Measurements from ENCODE around the gene ST6GALNAC3.

Gene ST6GALNAC3

DNA sequence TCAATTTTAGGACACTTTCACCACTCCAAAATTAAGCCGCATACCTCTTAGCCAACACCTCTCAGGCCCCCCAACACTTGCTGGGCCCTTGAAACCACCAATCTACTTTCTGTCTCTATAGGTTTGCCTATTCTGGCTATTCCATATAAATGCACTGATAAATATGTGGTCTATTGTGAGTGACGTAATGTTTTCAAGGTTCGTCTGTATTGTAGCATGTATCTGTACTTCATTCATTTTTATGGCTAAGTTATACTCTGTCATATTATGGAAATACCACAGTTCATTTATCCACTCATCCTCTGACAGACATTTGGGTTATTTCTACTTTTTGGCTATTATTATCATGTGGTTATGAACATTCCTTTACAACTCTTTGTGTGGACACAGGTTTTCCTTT lies 432.8 kb downstream of the ST6GALNAC3 start:
- no peak for DNase-seq (ENCODE audit: low spot score)

DNA sequence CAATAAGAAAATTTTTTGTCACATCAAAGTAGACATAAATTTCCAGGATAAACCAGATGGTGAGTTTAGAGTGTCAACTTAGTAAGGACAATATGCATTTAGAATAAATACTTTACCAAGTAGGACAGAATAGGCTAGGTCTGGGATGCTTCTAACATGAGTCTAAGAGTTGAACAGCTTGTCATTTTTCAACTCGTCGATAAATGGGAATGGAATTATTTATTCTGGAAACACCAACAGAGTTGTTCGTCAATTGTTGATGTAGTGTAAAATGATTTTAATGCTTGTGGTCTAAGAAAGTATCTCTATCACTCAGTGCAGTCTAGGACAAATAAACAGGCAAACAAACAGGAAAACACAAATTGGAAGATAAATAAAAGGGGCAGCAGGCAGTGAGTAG lies 434.3 kb downstream of the ST6GALNAC3 start:
- no peak for DNase-seq (ENCODE audit: low spot score)

DNA sequence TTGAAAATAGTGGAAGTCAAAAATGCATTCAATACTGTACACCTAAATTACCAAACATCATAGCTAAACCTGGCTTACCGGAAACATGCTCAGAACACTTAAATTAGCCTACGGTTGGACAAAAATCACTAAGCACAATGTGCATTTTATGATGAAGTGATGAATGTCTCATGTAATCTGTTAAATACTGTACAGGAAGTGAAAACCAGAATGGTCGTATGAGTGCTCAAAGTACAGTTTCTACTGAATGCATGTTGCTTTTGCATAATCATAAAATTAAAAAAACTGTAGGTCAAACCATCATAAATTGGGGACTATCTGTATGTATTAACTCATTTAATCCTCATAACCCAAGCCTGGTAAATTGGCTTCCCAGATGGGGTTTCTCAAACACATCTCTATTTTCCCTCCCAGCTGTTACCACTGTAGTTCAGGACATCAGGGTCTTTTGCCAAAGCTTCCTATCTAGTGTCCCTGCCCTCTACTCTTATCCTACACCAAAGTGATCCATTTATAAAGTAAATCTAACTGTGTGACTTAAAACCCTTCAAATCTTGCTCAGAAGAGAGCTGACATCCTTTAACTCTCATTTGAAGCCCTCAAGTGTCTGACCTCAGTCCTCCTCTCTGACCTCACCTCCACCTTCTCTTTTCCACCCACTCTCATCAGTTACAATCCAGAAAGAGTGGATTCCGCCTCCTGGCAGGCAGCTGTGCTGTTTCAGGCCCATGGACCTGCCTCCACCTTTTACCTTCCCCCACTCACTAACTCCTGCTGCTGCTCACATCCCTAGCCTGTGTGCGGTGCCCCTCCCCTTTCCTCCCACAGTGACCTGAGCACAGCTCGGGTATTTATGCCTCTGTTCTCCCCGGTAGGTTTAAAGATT lies 436.4 kb downstream of the ST6GALNAC3 start:
- DNase-seq (ENCODE audit: low spot score), result no peak

DNA sequence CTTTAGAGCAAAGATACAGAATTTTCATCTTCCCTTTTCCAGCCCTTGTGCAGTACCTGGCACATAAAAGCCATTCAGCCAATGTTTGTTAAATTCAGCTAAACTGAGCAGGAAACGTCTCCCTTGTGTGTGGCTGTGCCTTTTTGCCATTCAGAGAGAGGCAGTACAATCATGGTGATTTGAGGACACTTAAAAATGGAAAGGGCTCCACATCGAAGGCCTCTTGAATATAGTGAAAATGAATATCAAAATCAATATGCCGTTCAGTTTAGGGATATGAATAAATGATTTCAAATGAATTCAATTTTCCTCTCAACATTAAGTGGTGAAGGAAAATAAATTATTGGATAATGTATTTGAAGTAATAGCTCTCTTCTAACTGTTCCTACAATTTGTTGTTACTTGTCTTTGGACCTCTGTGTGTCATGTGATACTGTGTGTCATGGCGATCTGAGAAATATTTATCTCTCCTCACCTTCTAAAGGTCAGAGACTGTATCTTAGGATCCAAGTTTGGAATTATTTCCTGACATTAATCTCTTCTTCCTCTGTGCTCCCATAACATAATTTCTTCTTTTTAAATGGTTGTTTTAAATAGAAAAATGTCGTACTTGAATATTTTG lies 437.1 kb downstream of the ST6GALNAC3 start:
- DNase-seq (ENCODE audit: low spot score), result no peak

DNA sequence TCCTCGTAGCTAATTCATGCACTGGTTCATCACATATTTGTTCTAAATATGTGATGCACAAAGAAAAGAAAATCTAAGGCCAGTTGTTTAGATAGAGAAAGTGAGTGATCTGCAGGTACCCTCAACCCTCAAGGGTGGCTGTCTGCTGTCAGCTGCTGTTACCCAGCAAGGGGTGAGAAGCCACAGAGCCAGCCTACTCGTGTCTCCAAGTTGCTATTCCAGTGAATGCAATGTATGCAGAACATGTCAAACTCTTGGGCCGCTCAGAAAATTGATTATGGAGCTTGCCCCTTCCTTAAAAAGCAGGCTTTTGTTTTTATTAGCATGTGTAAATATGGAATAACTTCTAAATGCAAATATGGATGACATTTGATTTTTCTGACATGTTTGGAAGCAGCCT lies 456.4 kb downstream of the ST6GALNAC3 start:
- DNase-seq (ENCODE audit: low spot score), result no peak

DNA sequence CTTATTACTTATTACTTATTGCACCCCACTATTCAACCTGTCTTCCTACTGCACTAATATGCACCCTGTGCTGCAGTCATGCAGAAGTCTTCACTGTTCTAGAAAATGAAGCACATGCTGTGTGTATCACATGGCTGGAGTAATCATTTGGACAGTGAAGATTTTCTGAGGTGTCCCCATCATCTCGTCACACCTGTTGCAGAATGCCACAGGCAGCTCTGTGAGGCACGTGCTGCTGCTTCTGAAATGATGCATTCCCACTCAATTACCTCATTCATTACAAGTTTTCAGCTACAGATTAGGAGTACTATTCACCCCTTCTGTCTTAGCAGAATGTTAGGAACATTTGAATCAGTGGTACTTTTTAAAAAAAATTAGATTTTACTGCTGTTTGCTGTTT lies 467.1 kb downstream of the ST6GALNAC3 start:
- DNase-seq (ENCODE audit: low spot score), result no peak

DNA sequence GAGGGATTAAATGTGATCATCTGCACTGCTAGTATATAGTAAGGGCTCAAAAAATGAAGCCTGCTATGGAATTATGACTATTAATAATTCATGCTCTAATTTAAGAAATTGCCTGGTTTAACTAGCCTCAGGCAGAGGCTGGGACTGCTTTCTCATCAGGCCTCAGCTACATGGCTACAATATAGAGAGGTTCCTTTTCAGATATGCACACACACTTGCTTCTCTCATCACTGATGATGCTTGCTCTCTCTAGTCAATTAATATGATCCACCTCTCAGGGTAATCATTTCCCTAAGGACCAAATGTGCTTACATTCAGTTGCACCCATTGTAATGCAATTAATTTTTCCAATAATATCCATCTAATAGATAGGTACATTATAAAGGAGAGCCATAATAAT lies 467.8 kb downstream of the ST6GALNAC3 start:
- DNase-seq (ENCODE audit: low spot score), result no peak

DNA sequence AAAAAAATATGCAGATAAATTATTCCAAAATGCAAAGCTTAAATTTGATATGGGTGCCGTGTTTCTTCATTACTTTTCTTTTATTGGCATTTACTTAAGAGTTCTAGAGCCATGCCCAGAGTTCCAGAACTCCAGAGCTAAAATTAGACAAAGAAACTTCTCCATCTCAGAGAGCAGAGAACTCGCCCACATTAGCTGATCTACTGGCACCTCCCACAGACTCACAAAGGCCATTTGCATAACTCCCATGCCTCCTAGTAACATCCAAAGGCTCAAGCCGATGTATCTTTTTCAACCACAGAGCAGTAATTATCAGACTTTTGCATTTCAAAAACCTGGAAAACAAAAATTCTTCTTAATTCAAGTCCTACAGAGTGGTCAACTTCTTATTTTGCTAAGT lies 468.9 kb downstream of the ST6GALNAC3 start:
- no peak for DNase-seq (ENCODE audit: low spot score)

DNA sequence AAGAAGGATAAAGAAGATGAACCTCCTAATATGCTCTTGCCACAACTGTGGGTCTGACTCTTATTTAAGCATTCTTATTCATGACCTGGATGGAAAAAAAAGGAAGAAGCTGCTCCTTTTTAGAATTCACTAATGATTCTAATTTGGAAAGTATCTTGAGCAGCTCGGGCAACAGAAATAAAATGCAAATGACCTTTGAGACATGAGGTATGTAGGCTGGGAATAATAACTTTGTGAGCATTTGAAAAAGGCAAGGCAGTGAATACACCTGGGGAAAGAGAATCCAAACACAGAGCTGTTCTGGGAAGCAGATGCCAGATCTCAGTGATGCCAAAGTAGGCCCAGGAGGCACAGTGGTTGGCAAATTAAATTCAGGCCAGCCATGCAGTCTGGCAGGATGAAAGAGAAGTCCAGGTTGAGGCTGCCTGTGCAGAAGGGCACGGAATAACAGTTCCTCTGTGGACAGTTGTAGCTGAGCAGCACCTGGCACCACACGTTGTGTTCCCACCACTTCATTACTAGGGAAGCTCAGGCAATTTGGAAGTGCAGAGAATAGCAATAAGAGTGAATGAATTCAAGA lies 471.9 kb downstream of the ST6GALNAC3 start:
- no peak for DNase-seq (ENCODE audit: low spot score)

DNA sequence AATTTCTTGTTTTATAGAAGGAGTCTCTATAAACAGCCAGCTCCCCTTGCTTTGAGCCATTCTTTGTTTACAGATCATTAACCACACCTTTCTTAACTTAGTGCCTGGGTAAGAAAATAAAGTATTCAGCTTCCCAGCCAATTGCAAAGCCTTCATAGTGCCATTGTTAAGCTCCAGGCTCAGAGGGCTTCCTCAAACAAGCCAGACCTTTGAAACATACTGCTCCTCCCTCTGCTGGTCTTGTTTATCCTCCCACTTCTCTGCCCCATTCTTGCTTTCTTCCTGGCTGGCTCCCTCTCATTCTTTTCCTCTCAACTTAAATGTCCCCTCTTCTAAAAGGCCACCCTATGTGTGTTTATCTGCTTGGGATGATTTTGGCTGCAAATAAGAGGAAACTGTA lies 473.4 kb downstream of the ST6GALNAC3 start:
- no peak for DNase-seq (ENCODE audit: low spot score)

DNA sequence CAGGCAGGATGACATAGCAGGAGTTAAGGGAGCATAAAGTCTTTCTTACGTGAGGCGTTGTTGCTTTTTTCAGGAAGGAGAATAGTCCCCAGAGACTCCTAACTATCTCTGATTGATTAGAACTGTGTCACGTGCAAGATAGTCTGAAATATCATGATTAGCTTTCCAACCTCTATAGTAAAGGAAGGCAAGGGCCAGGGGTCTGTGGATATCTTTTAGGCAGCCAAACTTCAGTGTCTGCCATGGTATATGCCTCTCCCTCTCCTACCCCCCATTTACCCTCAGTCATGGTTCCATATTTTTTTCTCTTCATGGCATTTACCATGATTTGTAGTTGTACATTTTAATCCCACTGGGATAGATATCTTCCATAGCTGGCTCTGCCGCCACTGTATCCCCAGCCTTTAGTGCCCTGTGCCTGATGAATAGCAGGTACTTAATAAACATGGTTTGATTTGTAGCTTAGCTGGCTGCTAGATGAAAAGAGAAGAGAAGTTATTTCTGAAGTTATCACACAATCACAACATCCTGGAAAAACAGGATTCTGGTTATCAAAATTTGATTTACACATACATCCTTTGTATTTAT lies 474.1 kb downstream of the ST6GALNAC3 start:
- DNase-seq (ENCODE audit: low spot score), result no peak

DNA sequence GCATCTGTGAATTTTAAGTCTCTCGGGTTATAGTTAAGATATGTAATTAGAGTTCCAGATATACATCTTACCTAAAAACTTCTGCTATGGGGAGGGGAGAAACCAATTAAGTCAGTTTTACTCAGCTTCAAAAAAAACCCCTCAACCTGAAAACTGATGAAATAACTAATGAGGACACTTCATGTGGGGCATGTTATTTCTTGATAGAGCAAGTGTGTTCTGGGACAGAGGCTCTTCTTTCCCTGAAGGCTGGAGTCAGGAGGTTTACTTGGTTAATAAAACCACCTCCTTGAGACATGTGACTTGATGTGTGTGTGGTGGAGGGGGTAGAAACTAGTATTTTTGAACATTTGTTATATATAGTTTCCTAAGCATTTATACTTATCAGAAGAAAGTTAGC lies 479.7 kb downstream of the ST6GALNAC3 start:
- DNase-seq (ENCODE audit: low spot score), result no peak

DNA sequence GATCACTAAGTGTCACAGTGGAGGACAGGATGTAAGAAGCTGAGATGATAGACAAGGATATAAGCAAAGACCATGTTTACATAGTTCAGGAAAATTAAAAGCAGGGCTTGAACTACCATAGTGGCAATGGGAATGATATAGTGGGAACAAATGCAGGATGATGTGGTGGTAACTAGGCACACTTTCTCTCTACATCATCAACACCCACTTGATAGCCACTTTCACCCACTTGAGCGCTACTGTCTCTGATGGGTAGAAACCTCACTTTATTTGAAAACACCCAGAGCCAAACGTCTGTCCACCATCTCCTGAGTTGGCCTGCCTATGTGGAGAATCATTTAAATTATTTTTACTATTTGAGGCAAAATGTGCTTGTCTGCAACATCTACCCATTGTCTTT lies 487.7 kb downstream of the ST6GALNAC3 start:
- DNase-seq (ENCODE audit: low spot score), result no peak

DNA sequence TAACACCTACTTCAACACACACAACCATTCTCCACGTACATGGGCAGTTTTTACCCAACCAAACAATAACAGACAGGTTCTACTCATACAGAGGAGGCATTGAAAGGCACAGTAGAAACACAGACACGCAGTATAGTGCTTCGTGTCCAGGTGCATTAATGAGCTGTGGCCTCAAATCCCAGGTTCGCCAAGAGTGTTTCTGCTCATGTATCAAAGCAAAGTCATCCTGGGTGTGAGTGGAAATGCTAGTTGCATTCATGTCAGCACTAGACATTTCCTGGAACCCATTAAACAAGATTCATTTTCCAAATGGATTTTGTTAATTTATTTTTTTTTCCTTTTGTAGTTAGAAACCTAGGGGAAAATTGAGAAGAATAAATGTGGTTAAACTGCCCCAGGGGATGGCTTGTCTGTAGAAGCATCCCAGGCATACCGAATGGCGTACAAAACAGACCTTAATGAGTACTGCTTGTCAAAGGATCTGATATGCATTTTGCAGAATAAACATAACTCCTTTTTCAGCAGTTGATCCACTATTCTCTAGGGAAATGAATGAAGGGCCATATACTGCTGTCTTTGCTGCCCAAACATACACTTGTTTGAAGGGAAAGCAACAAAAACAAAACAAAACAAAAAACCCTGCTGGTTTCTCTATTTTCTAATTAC lies 494.2 kb downstream of the ST6GALNAC3 start:
- no peak for DNase-seq (ENCODE audit: low spot score)

DNA sequence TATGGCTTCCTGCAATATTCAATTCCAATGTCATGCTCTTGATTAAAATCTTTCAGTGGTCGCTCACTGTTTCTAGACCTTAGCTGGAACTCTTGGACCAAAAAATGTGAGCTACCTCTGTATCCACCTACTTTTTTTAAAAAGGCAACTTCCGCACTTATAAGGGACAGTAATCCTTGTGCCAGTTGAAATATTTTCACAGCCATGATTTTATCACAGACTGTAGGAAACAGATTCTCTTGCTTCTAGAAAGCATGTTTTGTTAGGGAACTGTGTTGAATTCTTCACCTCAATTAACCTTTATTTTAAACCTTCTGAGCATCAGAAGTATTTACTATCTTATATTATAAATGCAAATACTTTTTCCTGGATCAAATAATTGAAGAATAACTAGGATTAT lies 496.7 kb downstream of the ST6GALNAC3 start:
- DNase-seq (ENCODE audit: low spot score), result no peak

DNA sequence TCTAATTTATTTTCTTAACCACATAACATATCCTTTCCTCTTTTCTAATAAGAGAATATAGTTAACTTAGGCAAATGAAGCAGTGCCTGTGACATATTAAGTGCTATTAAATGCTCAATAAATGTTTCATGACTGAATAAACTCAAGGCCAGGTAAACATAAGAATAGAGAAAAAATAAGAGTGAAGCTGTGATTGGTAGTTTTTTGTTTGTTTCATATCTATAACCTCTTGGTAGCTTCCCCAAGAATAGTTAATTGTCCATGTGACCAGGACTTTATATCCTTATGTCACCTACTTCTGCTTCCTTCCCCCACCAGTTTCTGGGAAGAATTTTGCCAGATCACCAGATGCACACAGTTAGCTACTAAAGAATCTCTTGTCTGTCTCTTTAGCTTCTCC lies 497.7 kb downstream of the ST6GALNAC3 start:
- DNase-seq (ENCODE audit: low spot score), result no peak

DNA sequence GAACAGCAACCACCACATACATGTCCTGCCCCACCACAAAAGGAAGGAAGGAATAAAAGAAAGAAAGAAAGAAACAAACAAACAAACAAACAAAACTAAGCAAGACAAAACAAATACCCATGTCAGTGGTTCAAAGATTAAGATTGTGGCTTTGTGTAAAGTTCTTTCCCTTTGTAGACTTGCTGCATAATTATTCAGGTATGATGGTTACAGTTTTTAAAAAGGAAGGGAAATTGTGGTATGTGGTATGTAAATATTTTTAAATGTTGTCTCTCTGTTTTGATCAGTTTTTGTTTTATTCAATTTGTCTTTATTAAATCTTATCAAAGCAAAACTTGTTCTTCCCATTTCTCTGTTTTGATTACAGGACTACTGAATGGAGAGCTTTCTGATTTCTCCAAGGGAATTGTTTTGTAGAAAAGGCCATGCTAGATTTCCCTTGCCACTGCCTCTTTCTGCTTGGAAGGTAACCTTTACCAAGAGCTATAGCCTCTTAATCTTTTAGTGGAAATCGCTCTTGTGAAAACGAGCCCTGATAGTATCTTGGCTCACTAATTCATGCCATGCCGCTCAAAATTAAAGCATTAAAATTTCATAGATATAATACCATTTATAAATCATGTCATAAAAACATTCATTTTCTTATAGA lies 502.5 kb downstream of the ST6GALNAC3 start:
- DNase-seq (ENCODE audit: low spot score), result no peak

DNA sequence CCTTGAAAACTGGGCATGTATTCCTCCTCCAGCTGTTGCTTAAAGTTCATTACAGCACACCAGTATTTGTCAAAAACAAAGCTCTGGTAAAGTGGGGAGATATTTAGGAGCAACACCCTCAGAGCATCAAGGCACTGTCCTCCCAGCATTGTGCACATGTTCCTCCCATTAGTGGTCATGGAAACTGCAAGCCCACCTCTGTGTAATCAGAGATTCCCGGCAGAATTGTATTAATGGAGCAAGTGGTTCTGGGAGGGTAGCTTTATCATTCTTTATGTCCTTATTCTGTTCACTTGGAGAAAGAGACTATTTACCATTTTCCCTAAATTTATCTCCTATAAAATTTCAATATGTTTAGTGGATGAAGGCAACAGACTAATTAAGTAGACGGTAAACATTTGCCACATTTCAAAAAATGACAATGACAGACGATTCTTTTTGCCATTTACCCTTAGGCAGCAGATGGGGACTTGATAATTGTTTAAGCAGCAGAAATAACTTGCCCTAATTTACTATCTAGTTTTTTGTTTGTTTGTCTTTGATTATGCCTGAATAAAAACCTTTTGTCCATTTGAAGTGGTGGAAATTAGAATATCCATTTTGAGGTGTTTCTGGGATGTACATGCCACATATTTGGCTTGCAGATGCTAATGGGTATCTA lies 503.1 kb downstream of the ST6GALNAC3 start:
- no peak for DNase-seq (ENCODE audit: low spot score)

DNA sequence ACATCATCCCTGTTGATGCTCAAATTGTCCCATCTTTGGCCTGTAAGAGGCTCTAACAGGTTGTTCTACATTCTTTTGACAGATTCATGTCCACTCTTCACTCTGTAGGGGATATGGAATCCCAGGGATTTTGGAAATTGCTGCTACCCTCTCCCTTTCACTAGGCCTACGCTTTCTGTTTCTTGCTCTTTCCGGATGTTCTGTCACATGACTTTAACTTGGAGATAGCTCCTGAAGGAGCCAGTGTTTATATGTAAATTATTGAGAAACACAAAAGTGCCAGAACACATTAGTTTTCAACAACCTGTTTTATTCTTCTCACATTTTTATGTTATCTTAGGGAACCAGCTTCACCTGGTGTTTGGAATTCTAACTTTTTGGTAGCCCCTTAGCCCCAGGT lies 505.7 kb downstream of the ST6GALNAC3 start:
- DNase-seq (ENCODE audit: low spot score), result no peak

DNA sequence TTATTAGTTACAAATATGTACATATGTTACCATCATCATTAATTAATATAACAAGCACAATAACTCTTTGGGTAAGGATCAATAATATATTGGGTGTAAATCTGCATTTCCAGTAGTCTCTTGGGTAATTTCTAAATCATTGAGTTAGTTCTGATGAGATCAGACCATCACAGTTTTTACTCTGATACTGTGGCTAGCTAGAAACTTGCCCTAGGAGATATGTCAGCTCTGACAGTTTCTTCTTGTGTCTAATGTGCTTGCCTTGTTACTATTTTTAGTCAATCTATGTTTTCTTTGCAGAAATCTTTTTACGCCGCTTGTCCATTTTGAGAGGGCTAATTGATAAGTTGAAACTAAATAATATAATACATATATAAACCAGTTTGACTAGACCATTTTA lies 507.2 kb downstream of the ST6GALNAC3 start:
- DNase-seq (ENCODE audit: low spot score), result no peak

DNA sequence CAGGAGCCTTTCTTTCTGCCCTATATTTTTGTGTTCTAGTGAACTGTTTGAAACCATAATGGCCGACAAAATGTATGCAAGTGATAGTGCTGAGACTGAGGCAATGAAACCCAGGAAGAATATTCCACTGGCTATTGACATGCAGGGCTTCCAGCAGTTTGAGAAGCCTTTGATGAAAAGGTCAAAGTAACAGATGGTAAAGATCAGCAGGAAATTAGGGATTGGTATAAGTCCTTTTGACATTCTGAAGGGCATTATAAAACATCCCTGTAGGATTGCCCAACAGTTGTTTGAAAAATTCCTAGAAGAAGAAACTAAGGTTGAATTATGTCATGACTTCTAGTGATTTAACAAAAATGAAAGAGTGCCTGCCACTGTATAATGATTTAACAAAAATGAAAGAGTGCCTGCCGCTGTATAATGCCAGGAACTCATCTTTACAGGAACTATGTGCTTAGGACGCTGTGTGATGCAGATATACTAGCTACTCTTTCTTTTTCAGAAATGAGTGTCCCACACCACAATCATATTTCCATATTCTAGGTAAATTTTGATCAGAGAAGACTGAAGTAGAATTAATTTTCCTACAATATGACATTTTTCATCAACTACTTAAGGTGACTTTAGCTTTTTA lies 508.8 kb downstream of the ST6GALNAC3 start:
- DNase-seq (ENCODE audit: low spot score), result no peak
